ENCODE measurements around the gene UBA3.

- TF ChIP-seq CTCF (conservative IDR thresholded peaks at IDR 0.05; ENCODE audit: low read length) (no peak), EZH2phosphoT487 (IDR thresholded peaks at IDR 0.05; ENCODE audit: borderline replicate concordance) (no peak)
Measured at GRCh38 chr3:69005071-69005790, 74.9 kb downstream of the UBA3 start.
